ENCODE results near the gene PRDM4. TPM values are rescaled to one million over a fixed set of nuclear protein-coding genes. Genes with fewer than 3 reads are reported as not detected.

PRDM4 gene
- polyA plus RNA-seq, 1 of the 3 experiments (the other 2 are of a cell fraction) = 22.1 TPM

- Histone ChIP-seq H3K79me2 (ENCODE audit: insufficient read depth) (no peaks in the 10 kb centered on the region), H4K20me1 (ENCODE audit: insufficient read depth) (no peaks in the 10 kb centered on the region), H3K27me3 (ENCODE audit: insufficient read depth) (no peaks in the 10 kb centered on the region), H3K4me1 (ENCODE audit: control insufficient read depth in 1 of 2, insufficient read depth in 2 of 2, low read depth in 1 of 2, low read length in 1 of 2) (no peaks in the 10 kb centered on the region), H3K9ac (no peak overlapping the region), H3K4me3 (ENCODE audit: low read depth in 2 of 2, low read length in 1 of 2) (no peak overlapping the region), H3K9me3 (no peaks in the 10 kb centered on the region), H3K4me2 (no peak overlapping the region), H3K27ac (ENCODE audit: low read depth in 2 of 2, low read length in 1 of 2) (no peak overlapping the region), H3K36me3 (replicated peaks in 1 of 2; ENCODE audit: control insufficient read depth in 1 of 2, insufficient read depth in 2 of 2, low read length in 1 of 2) (no peaks in the 10 kb centered on the region), H3K9me2 (no peaks in the 10 kb centered on the region), H3F3A (replicated peaks; ENCODE audit: insufficient read depth) (no peaks in the 10 kb centered on the region), H2AFZ (ENCODE audit: low read depth) (no peak overlapping the region)
- DNase-seq = no peak
- ChIA-PET CTCF (interaction anchor here (1.8 kb wide), 1 partner anchor 11 kb away, joined by 4 read pairs; no protein-coding TSS in a partner anchor), POLR2A (no interaction called here)
- no peak for TF ChIP-seq RCOR1 (IDR thresholded peaks at IDR 0.05; ENCODE audit: low read length)
- TF ChIP-seq FOXM1 (IDR thresholded peaks at IDR 0.05; ENCODE audit: low read depth) = no peak
- TF ChIP-seq, protein P1, sequence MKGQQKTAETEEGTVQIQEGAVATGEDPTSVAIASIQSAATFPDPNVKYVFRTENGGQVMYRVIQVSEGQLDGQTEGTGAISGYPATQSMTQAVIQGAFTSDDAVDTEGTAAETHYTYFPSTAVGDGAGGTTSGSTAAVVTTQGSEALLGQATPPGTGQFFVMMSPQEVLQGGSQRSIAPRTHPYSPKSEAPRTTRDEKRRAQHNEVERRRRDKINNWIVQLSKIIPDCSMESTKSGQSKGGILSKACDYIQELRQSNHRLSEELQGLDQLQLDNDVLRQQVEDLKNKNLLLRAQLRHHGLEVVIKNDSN (IDR thresholded peaks at IDR 0.05; ENCODE audit: borderline replicate concordance, low read depth) = no peak
- no peak for TF ChIP-seq FOXJ3 (CRISPR knock-in tag; IDR thresholded peaks at IDR 0.05)
- no peak for TF ChIP-seq ELF1 (IDR thresholded peaks at IDR 0.05)
- TF ChIP-seq, protein P2, sequence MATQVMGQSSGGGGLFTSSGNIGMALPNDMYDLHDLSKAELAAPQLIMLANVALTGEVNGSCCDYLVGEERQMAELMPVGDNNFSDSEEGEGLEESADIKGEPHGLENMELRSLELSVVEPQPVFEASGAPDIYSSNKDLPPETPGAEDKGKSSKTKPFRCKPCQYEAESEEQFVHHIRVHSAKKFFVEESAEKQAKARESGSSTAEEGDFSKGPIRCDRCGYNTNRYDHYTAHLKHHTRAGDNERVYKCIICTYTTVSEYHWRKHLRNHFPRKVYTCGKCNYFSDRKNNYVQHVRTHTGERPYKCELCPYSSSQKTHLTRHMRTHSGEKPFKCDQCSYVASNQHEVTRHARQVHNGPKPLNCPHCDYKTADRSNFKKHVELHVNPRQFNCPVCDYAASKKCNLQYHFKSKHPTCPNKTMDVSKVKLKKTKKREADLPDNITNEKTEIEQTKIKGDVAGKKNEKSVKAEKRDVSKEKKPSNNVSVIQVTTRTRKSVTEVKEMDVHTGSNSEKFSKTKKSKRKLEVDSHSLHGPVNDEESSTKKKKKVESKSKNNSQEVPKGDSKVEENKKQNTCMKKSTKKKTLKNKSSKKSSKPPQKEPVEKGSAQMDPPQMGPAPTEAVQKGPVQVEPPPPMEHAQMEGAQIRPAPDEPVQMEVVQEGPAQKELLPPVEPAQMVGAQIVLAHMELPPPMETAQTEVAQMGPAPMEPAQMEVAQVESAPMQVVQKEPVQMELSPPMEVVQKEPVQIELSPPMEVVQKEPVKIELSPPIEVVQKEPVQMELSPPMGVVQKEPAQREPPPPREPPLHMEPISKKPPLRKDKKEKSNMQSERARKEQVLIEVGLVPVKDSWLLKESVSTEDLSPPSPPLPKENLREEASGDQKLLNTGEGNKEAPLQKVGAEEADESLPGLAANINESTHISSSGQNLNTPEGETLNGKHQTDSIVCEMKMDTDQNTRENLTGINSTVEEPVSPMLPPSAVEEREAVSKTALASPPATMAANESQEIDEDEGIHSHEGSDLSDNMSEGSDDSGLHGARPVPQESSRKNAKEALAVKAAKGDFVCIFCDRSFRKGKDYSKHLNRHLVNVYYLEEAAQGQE (IDR thresholded peaks at IDR 0.05; ENCODE audit: low read depth, low read length) = no peak
- no peak for TF ChIP-seq SIN3A (IDR thresholded peaks at IDR 0.05; ENCODE audit: borderline replicate concordance, low read depth, low read length)
- no peak for TF ChIP-seq RXRA (IDR thresholded peaks at IDR 0.05; ENCODE audit: borderline replicate concordance, low read depth)
- TF ChIP-seq NFIC (IDR thresholded peaks at IDR 0.05; ENCODE audit: borderline replicate concordance) = no peak
- TF ChIP-seq JUND (IDR thresholded peaks at IDR 0.05) = no peak
- TF ChIP-seq FOSL2 (IDR thresholded peaks at IDR 0.05; ENCODE audit: borderline replicate concordance, low read depth) = no peak
- TF ChIP-seq SMC3 (IDR thresholded peaks at IDR 0.05; ENCODE audit: low read depth, low read length) = no peak
- no peak for TF ChIP-seq MEF2A (IDR thresholded peaks at IDR 0.05; ENCODE audit: borderline replicate concordance, low read depth)
- TF ChIP-seq GABPA (IDR thresholded peaks at IDR 0.05; ENCODE audit: low read depth) = no peak
- TF ChIP-seq, protein P3, sequence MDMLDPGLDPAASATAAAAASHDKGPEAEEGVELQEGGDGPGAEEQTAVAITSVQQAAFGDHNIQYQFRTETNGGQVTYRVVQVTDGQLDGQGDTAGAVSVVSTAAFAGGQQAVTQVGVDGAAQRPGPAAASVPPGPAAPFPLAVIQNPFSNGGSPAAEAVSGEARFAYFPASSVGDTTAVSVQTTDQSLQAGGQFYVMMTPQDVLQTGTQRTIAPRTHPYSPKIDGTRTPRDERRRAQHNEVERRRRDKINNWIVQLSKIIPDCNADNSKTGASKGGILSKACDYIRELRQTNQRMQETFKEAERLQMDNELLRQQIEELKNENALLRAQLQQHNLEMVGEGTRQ (IDR thresholded peaks at IDR 0.05; ENCODE audit: borderline replicate concordance, low read depth, low read length) = no peak
- TF ChIP-seq MXI1 (IDR thresholded peaks at IDR 0.05; ENCODE audit: low read depth, low read length) = no peak
- no peak for TF ChIP-seq NRF1 (IDR thresholded peaks at IDR 0.05; ENCODE audit: low read depth, low read length)
- no peak for TF ChIP-seq EP300 (IDR thresholded peaks at IDR 0.05; ENCODE audit: borderline replicate concordance in 1 of 2, low read depth in 1 of 2, low read length in 1 of 2)
- TF ChIP-seq, protein P4, sequence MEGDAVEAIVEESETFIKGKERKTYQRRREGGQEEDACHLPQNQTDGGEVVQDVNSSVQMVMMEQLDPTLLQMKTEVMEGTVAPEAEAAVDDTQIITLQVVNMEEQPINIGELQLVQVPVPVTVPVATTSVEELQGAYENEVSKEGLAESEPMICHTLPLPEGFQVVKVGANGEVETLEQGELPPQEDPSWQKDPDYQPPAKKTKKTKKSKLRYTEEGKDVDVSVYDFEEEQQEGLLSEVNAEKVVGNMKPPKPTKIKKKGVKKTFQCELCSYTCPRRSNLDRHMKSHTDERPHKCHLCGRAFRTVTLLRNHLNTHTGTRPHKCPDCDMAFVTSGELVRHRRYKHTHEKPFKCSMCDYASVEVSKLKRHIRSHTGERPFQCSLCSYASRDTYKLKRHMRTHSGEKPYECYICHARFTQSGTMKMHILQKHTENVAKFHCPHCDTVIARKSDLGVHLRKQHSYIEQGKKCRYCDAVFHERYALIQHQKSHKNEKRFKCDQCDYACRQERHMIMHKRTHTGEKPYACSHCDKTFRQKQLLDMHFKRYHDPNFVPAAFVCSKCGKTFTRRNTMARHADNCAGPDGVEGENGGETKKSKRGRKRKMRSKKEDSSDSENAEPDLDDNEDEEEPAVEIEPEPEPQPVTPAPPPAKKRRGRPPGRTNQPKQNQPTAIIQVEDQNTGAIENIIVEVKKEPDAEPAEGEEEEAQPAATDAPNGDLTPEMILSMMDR (IDR thresholded peaks at IDR 0.05) = no peak
- no peak for TF ChIP-seq MAX (IDR thresholded peaks at IDR 0.05; ENCODE audit: low read depth)
Measured at GRCh38 chr12:107801150-107801549, 40.2 kb upstream of the PRDM4 start.
